Left ventricle myocardium inferior (tissue), 1 donor: Measurements from ENCODE around the gene CFAP300. TPM values are rescaled to one million over a fixed set of nuclear protein-coding genes. Genes with fewer than 3 reads are reported as not detected.
A peak's percentile ranks its signal among the peaks of the same experiment; 100 is the strongest.

Source experiments
- DNase-seq: peaks from one replicate; pipeline ENCODE4 v3.0.0-alpha.2; 2020
- H3K27ac ChIP-seq: fragments of 200-600 bp; replicated peaks from 2 replicates; pipeline ENCODE4 v1.8.0; 2021
- H3K27me3 ChIP-seq: fragments of 200-600 bp; 2 replicates; pipeline ENCODE4 v1.8.0; 2021; ENCODE audit warnings: low read depth
- H3K36me3 ChIP-seq: fragments of 200-600 bp; 2 replicates; pipeline ENCODE4 v1.8.0; 2021
- H3K4me1 ChIP-seq: fragments of 200-600 bp; 2 replicates; pipeline ENCODE4 v1.8.0; 2021
- H3K4me3 ChIP-seq: fragments of 200-600 bp; 2 replicates; pipeline ENCODE4 v1.8.0; 2021; ENCODE audit warnings: mild to moderate bottlenecking, moderate library complexity
- H3K9me3 ChIP-seq: fragments of 200-600 bp; replicated peaks from 2 replicates; pipeline ENCODE4 v1.8.0; 2021
- CTCF ChIP-seq: fragments of 200-600 bp; IDR thresholded peaks from 2 replicates; pipeline ENCODE4 v1.8.0; 2021; ENCODE audit warnings: antibody characterized with exemption, mild to moderate bottlenecking, borderline replicate concordance
- intact Hi-C: fragments of 100-400 bp; cut with micrococcal nuclease; formaldehyde crosslinking; loops from one replicate; pipeline ENCODE4 v1.11.0; 2022
- total RNA-seq: library from RNA; stranded (reverse); fragmentation: NEBNext Ultra II Directional; extraction: Animal tissue kit (Norgen Biotek cat#: 25700); gene quantifications from one replicate; pipeline ENCODE4 v1.2.1, GENCODE V29; 2021
- donor health status: DM: no; HTN: yes; CAD: no; lungs with severe emphysema.

The CFAP300 gene
- total RNA-seq, 1 donor from 2014 or later = 0.99 TPM

GRCh38 chr11:102061276-102061675 is 14.0 kb downstream of the CFAP300 start:
- TF ChIP-seq CTCF = peak; percentile 59
- Histone ChIP-seq H3K36me3 (no peaks in the 10 kb centered on the region), H3K27ac (no peak overlapping the region), H3K4me1 (no peaks in the 10 kb centered on the region), H3K4me3 (no peak overlapping the region), H3K9me3 (no peaks in the 10 kb centered on the region), H3K27me3 (no peaks in the 10 kb centered on the region)
- intact Hi-C loops = no loop called here
- no peak for DNase-seq

GRCh38 chr11:102062106-102062505 is 14.9 kb downstream of the CFAP300 start:
- Histone ChIP-seq H3K4me3 (no peak overlapping the region), H3K9me3 (no peaks in the 10 kb centered on the region), H3K4me1 (no peaks in the 10 kb centered on the region), H3K27ac (no peak overlapping the region), H3K36me3 (no peaks in the 10 kb centered on the region), H3K27me3 (no peaks in the 10 kb centered on the region)
- DNase-seq = no peak
- intact Hi-C loops = no loop called here
- no peak for TF ChIP-seq CTCF

GRCh38 chr11:102064316-102064715 is 17.1 kb downstream of the CFAP300 start:
- H3K4me1 ChIP-seq = no peaks in the 10 kb centered on the region
- intact Hi-C loops = no loop called here
- no peaks in the 10 kb centered on the region for H3K36me3 ChIP-seq
- H3K27me3 ChIP-seq = no peaks in the 10 kb centered on the region
- H3K9me3 ChIP-seq = no peaks in the 10 kb centered on the region
- H3K4me3 ChIP-seq = no peak overlapping the region
- no peak for DNase-seq
- no peak for TF ChIP-seq CTCF
- H3K27ac ChIP-seq = no peak overlapping the region

- no peak for TF ChIP-seq CTCF
- no peak for DNase-seq
- no peaks in the 10 kb centered on the region for H3K36me3 ChIP-seq
- H3K4me3 ChIP-seq = no peak overlapping the region
- intact Hi-C loops = no loop called here
- H3K27ac ChIP-seq = no peak overlapping the region
- H3K9me3 ChIP-seq = peaks cover 32% of the 10 kb centered on the region
- no peaks in the 10 kb centered on the region for H3K4me1 ChIP-seq
- no peaks in the 10 kb centered on the region for H3K27me3 ChIP-seq
Measured at GRCh38 chr11:102070766-102071165, 23.5 kb downstream of the CFAP300 start.

- H3K27me3 ChIP-seq = no peaks in the 10 kb centered on the region
- TF ChIP-seq CTCF = no peak
- H3K36me3 ChIP-seq = no peaks in the 10 kb centered on the region
- no peak overlapping the region for H3K27ac ChIP-seq
- intact Hi-C loops = no loop called here
- H3K4me3 ChIP-seq = no peak overlapping the region
- H3K9me3 ChIP-seq = peaks cover 32% of the 10 kb centered on the region
- no peak for DNase-seq
- H3K4me1 ChIP-seq = no peaks in the 10 kb centered on the region
Measured at GRCh38 chr11:102071497-102072472, 24.5 kb downstream of the CFAP300 start.
